HepG2 (cell line): Measurements from ENCODE around the gene CERS4. TPM values are rescaled to one million over a fixed set of nuclear protein-coding genes. Genes with fewer than 3 reads are reported as not detected.

Source experiments
- E2F5 ChIP-seq: sonication (generic); formaldehyde crosslinking; conservative IDR thresholded peaks from 2 replicates; pipeline ENCODE4 v1.4.0; 2020; ENCODE audit warnings: missing genetic modification reagents
- FOXC1 ChIP-seq: sonication (generic); formaldehyde crosslinking; IDR thresholded peaks from 2 replicates; pipeline ENCODE4 v1.8.0; 2022; ENCODE audit warnings: mild to moderate bottlenecking, missing genetic modification reagents, borderline replicate concordance
- FOXJ3 ChIP-seq: sonication (generic); formaldehyde crosslinking; IDR thresholded peaks from 2 replicates; pipeline ENCODE4 v1.4.0; 2020; ENCODE audit warnings: missing genetic modification reagents, mild to moderate bottlenecking, borderline replicate concordance
- FOXK2 ChIP-seq: fragments of 450-650 bp; IDR thresholded peaks from 2 replicates; pipeline ENCODE4 v1.6.1; 2016
- GABPA ChIP-seq, 2 experiments: IDR thresholded peaks; 2 replicates each; pipeline ENCODE4 v1.6.1; 2011 to 2016; ENCODE audit warnings: low read depth in 2 of 2, low read length in 1 of 2, missing biosample characterization in 1 of 2, missing genetic modification characterization in 1 of 2
- GATAD1 ChIP-seq: IDR thresholded peaks from 2 replicates; pipeline ENCODE4 v1.6.1; 2016; ENCODE audit warnings: missing genetic modification reagents, missing compliant biosample characterization
- GPN1 ChIP-seq: sonication (generic); formaldehyde crosslinking; IDR thresholded peaks from 2 replicates; pipeline ENCODE4 v1.5.1; 2020; ENCODE audit warnings: missing genetic modification reagents, borderline replicate concordance
- IKZF4 ChIP-seq: sonication (generic); formaldehyde crosslinking; IDR thresholded peaks from 2 replicates; pipeline ENCODE4 v1.5.1; 2020; ENCODE audit warnings: borderline replicate concordance, mild to moderate bottlenecking, low read depth, missing genetic modification reagents; ENCODE audit errors: not compliant biosample characterization
- IRF9 ChIP-seq: sonication (generic); formaldehyde crosslinking; IDR thresholded peaks from 2 replicates; pipeline ENCODE4 v1.8.0; 2022; ENCODE audit warnings: missing genetic modification reagents, mild to moderate bottlenecking, borderline replicate concordance
- MTF2 ChIP-seq: sonication (generic); formaldehyde crosslinking; IDR thresholded peaks from 2 replicates; pipeline ENCODE4 v1.5.0; 2020; ENCODE audit warnings: missing genetic modification reagents, borderline replicate concordance
- NCOA1 ChIP-seq: sonication (generic); formaldehyde crosslinking; IDR thresholded peaks from 2 replicates; pipeline ENCODE4 v1.9.0; 2021; ENCODE audit warnings: missing genetic modification reagents
- SNAPC4 ChIP-seq: sonication (generic); formaldehyde crosslinking; IDR thresholded peaks from 2 replicates; pipeline ENCODE4 v1.4.0; 2020; ENCODE audit warnings: mild to moderate bottlenecking, missing genetic modification reagents
- SP1 ChIP-seq, 2 experiments: fragments of 450-650 bp in 1 of 2; sonication (generic) in 1 of 2; formaldehyde crosslinking in 1 of 2; IDR thresholded peaks; 2 replicates each; pipeline versions ENCODE4 v1.4.0 to v1.6.1; 2016 to 2020; ENCODE audit warnings: missing genetic modification reagents in 1 of 2
- XBP1 ChIP-seq: sonication (generic); formaldehyde crosslinking; IDR thresholded peaks from 2 replicates; pipeline ENCODE4 v1.5.0; 2020; ENCODE audit warnings: missing genetic modification reagents
- ZGPAT ChIP-seq: IDR thresholded peaks from 2 replicates; pipeline ENCODE4 v1.6.1; 2016; ENCODE audit warnings: mild to moderate bottlenecking
- ZNF414 ChIP-seq: sonication (generic); formaldehyde crosslinking; IDR thresholded peaks from 2 replicates; pipeline ENCODE4 v1.5.0; 2020; ENCODE audit warnings: missing genetic modification reagents
- ZNF569 ChIP-seq: sonication (generic); formaldehyde crosslinking; IDR thresholded peaks from 2 replicates; pipeline ENCODE4 v1.5.0; 2020; ENCODE audit warnings: mild to moderate bottlenecking, missing genetic modification reagents, moderate library complexity, borderline replicate concordance
- ZNF816 ChIP-seq: sonication (generic); formaldehyde crosslinking; IDR thresholded peaks from 2 replicates; pipeline ENCODE4 v1.8.0; 2022; ENCODE audit warnings: missing genetic modification reagents, mild to moderate bottlenecking, borderline replicate concordance
- ZSCAN12 ChIP-seq: sonication (generic); formaldehyde crosslinking; IDR thresholded peaks from 2 replicates; pipeline ENCODE4 v1.9.0; 2021; ENCODE audit warnings: mild to moderate bottlenecking, missing genetic modification reagents
- polyA plus RNA-seq, 8 experiments: library from polyadenylated mRNA; depleted of rRNA in 3 of 8; stranded (reverse) in 7 of 8; unstranded in 1 of 8; fragments of >200 nt; fragmentation: Illumina TruSeq in 4 of 8; extraction: Trizol in 4 of 8; gene quantifications; 2 replicates each; pipeline versions ENCODE4 v1.2.1 to v1.2.3, GENCODE V29; 2011 to 2016; ENCODE audit warnings: low read depth in 4 of 8, missing spikeins in 1 of 8, mixed read lengths in 1 of 8; ENCODE audit not compliant: insufficient read depth in 1 of 8
- total RNA-seq, 5 experiments: library from RNA; depleted of rRNA; stranded (reverse); fragments of >200 nt; fragmentation: Illumina TruSeq; extraction: Trizol; gene quantifications; 2 replicates each; pipeline ENCODE4 v1.2.3, GENCODE V29; 2016; ENCODE audit warnings: low read depth in 1 of 5

The CERS4 gene
- total and polyA plus RNA-seq, 2 of the 13 experiments (the other 11 are each of a cell fraction or from before 2014, with no cell fraction given): 74.7 to 83.5 TPM

- TF ChIP-seq FOXC1 (CRISPR knock-in tag): no peak
- no peak for TF ChIP-seq GPN1
- no peak for TF ChIP-seq ZSCAN12 (CRISPR knock-in tag)
- no peak for TF ChIP-seq ZNF414 (CRISPR knock-in tag)
- peak; percentile 22; the same call in 1 of the 2 replicates for TF ChIP-seq ZGPAT
- no peak for TF ChIP-seq SNAPC4 (CRISPR knock-in tag)
- TF ChIP-seq GABPA (IDR thresholded peaks at IDR 0.05; ENCODE audit: low read depth, low read length): no peak
- no peak for TF ChIP-seq GABPA (CRISPR knock-in tag; IDR thresholded peaks at IDR 0.05; ENCODE audit: low read depth)
- TF ChIP-seq NCOA1 (CRISPR knock-in tag): no peak
- no peak for TF ChIP-seq MTF2 (CRISPR knock-in tag)
- TF ChIP-seq XBP1 (CRISPR knock-in tag): no peak
- no peak for TF ChIP-seq ZNF816 (CRISPR knock-in tag)
- TF ChIP-seq GATAD1 (CRISPR knock-in tag): 0 out of 2 replicates have a peak, but pooled peaks have one; percentile 38
- TF ChIP-seq IKZF4 (CRISPR knock-in tag): peak; percentile 54
- no peak for TF ChIP-seq IRF9 (CRISPR knock-in tag)
- no peak for TF ChIP-seq FOXK2
- TF ChIP-seq ZNF569 (CRISPR knock-in tag): no peak
- TF ChIP-seq FOXJ3: no peak
- TF ChIP-seq SP1 (IDR thresholded peaks at IDR 0.05): no peak
- no peak for TF ChIP-seq SP1 (CRISPR knock-in tag; IDR thresholded peaks at IDR 0.05)
- TF ChIP-seq E2F5 (CRISPR knock-in tag): no peak
These were observed 550 bp downstream of the CERS4 start (continued) for GRCh38 chr19:8209462-8210378.
